K562 (cell line): ENCODE results near the gene SEPHS2.

Experiments
- CTCF ChIP-seq, 3 experiments: IDR thresholded peaks in 2 of 3; conservative IDR thresholded peaks in 1 of 3; 2 replicates each; pipeline ENCODE4 v1.5.1; 2011 to 2012; ENCODE audit warnings: low read length in 3 of 3, mild to moderate bottlenecking in 3 of 3, control low read depth in 2 of 3, improper control_type of control experiment in 1 of 3, inconsistent platforms in 1 of 3, low read depth in 1 of 3, mixed read lengths in 1 of 3, moderate library complexity in 1 of 3; ENCODE audit not compliant: insufficient read depth in 2 of 3
- FOXA3 ChIP-seq, 2 experiments: fragments of 450-650 bp in 1 of 2; sonication (generic) in 1 of 2; formaldehyde crosslinking; IDR thresholded peaks in 1 of 2; conservative IDR thresholded peaks in 1 of 2; 2 replicates each; pipeline versions ENCODE4 v1.4.0 to v1.8.0; 2020 to 2022; ENCODE audit warnings: mild to moderate bottlenecking in 2 of 2, missing genetic modification reagents in 1 of 2

GRCh38 chr16:30459456-30459855, 13.8 kb upstream of the SEPHS2 start:
- TF ChIP-seq FOXA3 (CRISPR knock-in tag; conservative IDR thresholded peaks at IDR 0.05 in 1 of 2, IDR thresholded peaks at IDR 0.05 in 1 of 2) (no peak), CTCF (IDR thresholded peaks at IDR 0.05 in 2 of 3, conservative IDR thresholded peaks at IDR 0.05 in 1 of 3; ENCODE audit: insufficient read depth in 2 of 3, low read depth in 1 of 3, low read length in 3 of 3) (no peak)
